ENCODE data around the gene KIAA0319L.
"Not testable (repeated sequence)": the region's sequence is repeated elsewhere in the genome, so short reads cannot be mapped to it uniquely, and the experiment has no call there.

The KIAA0319L gene

GRCh38 chr1:35581621-35582020 is 24.4 kb upstream of the KIAA0319L start:
- H3K4me3 ChIP-seq (ENCODE audit: low read depth, low read length) = not testable (repeated sequence)

GRCh38 chr1:35580949-35581388 is 23.8 kb upstream of the KIAA0319L start:
- no peak overlapping the region for H3K4me3 ChIP-seq (ENCODE audit: low read depth, low read length)

GRCh38 chr1:35577071-35577998 is 20.1 kb upstream of the KIAA0319L start:
- H3K4me3 ChIP-seq (ENCODE audit: low read depth, low read length) = peak overlapping the region; percentile 37

GRCh38 chr1:35576766-35577070 is 19.5 kb upstream of the KIAA0319L start:
- not testable (repeated sequence) for H3K4me3 ChIP-seq (ENCODE audit: low read depth, low read length)

GRCh38 chr1:35576061-35576765 is 19.0 kb upstream of the KIAA0319L start:
- H3K4me3 ChIP-seq (ENCODE audit: low read depth, low read length) = no peak overlapping the region

- no peak overlapping the region for H3K4me3 ChIP-seq (ENCODE audit: low read depth, low read length)
Observed at GRCh38 chr1:35575416-35575958, 18.3 kb upstream of the KIAA0319L start.

- H3K4me3 ChIP-seq (ENCODE audit: low read depth, low read length) = no peak overlapping the region
Observed at GRCh38 chr1:35574655-35575415, 17.6 kb upstream of the KIAA0319L start.

- H3K4me3 ChIP-seq (ENCODE audit: low read depth, low read length) = no peak overlapping the region
Observed at GRCh38 chr1:35574125-35574654, 17.0 kb upstream of the KIAA0319L start.

GRCh38 chr1:35573198-35574124 is 16.3 kb upstream of the KIAA0319L start, which contains the start of gene TFAP2E:
TFAP2E (plus strand) TSS chr1:35573314; CDS start chr1:35573578, 264 bp downstream.
- peak within 1 kb of the TSS; percentile 60 for H3K4me3 ChIP-seq (ENCODE audit: low read depth, low read length)

GRCh38 chr1:35572296-35572695 is 15.1 kb upstream of the KIAA0319L start:
- H3K4me3 ChIP-seq (ENCODE audit: low read depth, low read length) = no peak overlapping the region

- no peak overlapping the region for H3K4me3 ChIP-seq (ENCODE audit: low read depth, low read length)
Observed at GRCh38 chr1:35571263-35571662, 14.1 kb upstream of the KIAA0319L start.

GRCh38 chr1:35570589-35571137 is 13.5 kb upstream of the KIAA0319L start:
- H3K4me3 ChIP-seq (ENCODE audit: low read depth, low read length) = no peak overlapping the region

GRCh38 chr1:35569936-35570335 is 12.7 kb upstream of the KIAA0319L start:
- H3K4me3 ChIP-seq (ENCODE audit: low read depth, low read length) = no peak overlapping the region

- H3K4me3 ChIP-seq (ENCODE audit: low read depth, low read length) = no peak overlapping the region
Observed at GRCh38 chr1:35568975-35569395, 11.8 kb upstream of the KIAA0319L start.

- H3K4me3 ChIP-seq (ENCODE audit: low read depth, low read length) = no peak overlapping the region
Observed at GRCh38 chr1:35567947-35568558, 10.8 kb upstream of the KIAA0319L start.

- no peak overlapping the region for H3K4me3 ChIP-seq (ENCODE audit: low read depth, low read length)
Observed at GRCh38 chr1:35565742-35566133, 8.5 kb upstream of the KIAA0319L start.

- no peak overlapping the region for H3K4me3 ChIP-seq (ENCODE audit: low read depth, low read length)
Observed at GRCh38 chr1:35564884-35565741, 7.9 kb upstream of the KIAA0319L start.
